GM18507 (cell line): Measurements from ENCODE around the gene ACKR4.
"Not testable (repeated sequence)": the region's sequence is repeated elsewhere in the genome, so short reads cannot be mapped to it uniquely, and the experiment has no call there.

ENCODE experiments used
- DNase-seq: peaks from one replicate; pipeline ENCODE4 v3.0.0; 2011; ENCODE audit warnings: low read depth; ENCODE audit not compliant: insufficient read length; ENCODE audit errors: extremely low spot score
- FAIRE-seq: peaks from 2 replicates; lab custom pipeline; 2011; peaks lifted over from hg19 to GRCh38; lab: Jason Lieb, UNC

The ACKR4 gene

DNA sequence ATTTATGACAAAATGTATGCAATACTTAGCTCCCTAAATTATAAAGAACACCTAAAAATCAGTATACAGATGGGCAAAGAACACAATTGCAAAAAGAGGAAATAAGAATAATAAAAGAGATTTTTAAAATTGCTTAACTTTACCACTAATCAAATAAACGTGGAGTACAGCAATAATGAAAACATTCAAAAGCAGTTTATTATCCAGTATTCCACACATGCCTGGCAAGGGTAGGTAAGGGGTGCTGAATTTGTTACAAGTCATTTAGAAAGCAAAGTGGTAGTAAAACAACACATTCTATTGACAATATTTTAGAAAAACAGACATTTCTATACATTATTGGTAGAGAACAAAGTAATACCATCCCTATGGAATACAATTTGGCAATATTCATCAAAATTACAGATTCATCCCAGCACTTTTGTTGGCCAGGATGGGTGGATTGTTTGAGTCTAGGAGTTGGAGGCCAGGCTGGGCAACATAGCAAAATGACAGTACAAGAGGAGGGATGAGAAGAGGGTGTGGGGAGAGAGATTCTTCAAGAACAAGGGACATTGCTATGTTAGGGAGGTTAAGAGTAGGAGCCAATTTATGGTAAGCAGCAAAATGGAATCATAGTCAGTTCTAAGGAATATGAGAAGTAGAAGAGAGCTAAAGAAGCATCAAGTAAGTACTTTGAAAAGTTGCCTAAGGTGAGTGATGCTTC lies 3.7 kb upstream of the ACKR4 start:
- FAIRE-seq (no peak), DNase-seq (no peak)

DNA sequence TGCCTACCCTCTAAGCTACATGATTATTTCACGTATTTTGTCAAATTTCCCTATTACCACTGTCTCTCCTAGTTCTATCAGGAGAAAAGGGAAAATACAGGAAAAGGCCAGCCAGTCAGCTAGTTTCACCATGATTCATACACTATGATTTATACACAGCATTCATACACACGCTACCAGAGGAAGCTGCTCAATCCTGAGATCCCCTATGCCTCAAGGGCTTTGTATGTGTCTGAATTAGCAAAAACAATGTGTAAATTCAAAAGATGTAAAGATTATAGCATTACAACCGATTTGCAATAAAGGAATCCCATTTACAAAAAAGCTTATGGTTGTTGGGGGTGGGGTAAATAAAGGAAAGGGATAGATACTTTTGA lies 3.1 kb upstream of the ACKR4 start:
- FAIRE-seq (no peak), DNase-seq (no peak)

- DNase-seq (no peak), FAIRE-seq (no peak)
Measured at GRCh38 chr3:132594498-132594897, 2.6 kb upstream of the ACKR4 start.

GRCh38 chr3:132595014-132595413 lies 2.1 kb upstream of the ACKR4 start:
- FAIRE-seq (no peak), DNase-seq (no peak)

GRCh38 chr3:132596326-132596725 lies 744 bp upstream of the ACKR4 start:
- FAIRE-seq (no peak), DNase-seq (no peak)

DNA sequence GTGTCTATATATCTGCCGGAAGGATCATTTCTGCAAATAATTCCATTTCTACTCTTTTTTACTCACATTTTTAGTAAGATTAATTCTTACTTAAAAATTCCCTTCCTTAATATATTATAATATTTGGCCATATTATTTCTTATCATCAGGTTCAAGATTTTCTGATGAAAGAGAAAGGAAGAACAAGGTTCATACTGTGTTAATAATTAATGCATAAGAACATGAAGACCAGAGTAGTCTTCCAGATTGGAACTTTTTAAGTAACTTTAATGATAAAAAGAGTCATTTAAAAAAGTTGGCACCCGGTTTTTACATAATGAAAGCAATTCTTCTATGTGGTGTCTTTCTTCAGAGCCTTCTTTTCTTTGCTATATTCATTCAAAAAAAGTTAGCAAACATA lies 590 bp downstream of the ACKR4 start:
- DNase-seq (no peak), FAIRE-seq (no peak)

- DNase-seq (no peak), FAIRE-seq (no peak)
Measured at GRCh38 chr3:132598181-132598580, 1.1 kb downstream of the ACKR4 start.

- not testable (repeated sequence) for DNase-seq
- FAIRE-seq = peak; percentile 67
Measured at GRCh38 chr3:132600614-132601013, 3.5 kb downstream of the ACKR4 start.

GRCh38 chr3:132605374-132605792 lies 8.3 kb downstream of the ACKR4 start:
- DNase-seq = no peak
- FAIRE-seq = no peak

GRCh38 chr3:132606085-132606484 lies 9.0 kb downstream of the ACKR4 start:
- DNase-seq (no peak), FAIRE-seq (no peak)

GRCh38 chr3:132606620-132607019 lies 9.6 kb downstream of the ACKR4 start:
- not testable (repeated sequence) for FAIRE-seq, DNase-seq

DNA sequence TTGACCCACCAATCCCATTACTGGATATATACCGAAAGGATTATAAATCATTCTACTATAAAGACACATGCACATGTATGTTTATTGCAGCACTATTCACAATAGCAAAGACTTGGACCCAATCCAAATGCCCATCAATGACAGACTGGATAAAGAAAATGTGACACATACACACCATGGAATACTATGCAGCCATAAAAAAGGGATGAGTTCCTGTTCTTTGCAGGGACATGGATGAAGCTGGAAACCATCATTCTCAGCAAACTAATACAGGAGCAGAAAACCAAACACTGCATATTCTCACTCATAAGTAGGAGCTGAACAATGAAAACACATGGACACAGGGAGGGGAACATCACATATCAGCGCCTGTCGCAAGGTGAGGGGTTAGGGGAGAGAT lies 18.2 kb downstream of the ACKR4 start:
- DNase-seq, FAIRE-seq: not testable (repeated sequence)

DNA sequence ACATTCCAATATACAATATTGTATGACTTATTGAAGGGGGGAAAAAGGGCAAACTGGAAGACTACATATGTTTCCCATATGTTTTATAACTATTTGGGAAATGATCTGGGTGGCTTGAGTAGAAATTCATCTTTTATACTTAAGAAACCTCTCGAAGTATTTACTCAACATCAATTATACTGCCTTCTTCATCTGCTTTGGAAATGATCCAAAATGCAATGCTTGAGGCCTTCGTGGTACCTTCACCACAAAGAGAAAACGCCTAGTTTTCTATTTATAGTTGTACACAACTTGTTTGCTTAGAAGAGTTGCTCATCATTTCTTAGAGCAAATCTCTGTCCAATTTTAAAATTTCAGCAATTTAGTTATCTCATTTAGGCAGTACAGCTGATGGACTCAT lies 18.8 kb downstream of the ACKR4 start:
- DNase-seq (no peak), FAIRE-seq (no peak)

DNA sequence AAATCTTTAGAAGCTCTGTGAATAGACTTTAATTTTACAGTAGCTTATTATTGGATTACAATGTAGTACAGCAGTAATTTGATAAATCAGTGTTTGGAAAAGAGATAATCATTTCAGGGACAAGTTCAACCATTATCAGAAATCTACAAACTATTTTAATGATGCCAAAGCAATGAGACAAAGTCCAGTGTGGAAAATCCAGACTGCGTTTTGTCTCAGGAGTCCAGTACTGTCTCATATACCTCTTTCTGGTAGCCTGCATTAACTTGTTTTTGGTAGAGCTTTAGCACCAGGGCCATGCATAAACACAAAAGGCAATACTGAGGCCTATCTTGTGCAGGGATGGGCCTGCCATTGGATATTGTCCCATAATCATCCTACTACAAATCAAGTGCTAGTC lies 19.7 kb downstream of the ACKR4 start:
- no peak for DNase-seq

DNA sequence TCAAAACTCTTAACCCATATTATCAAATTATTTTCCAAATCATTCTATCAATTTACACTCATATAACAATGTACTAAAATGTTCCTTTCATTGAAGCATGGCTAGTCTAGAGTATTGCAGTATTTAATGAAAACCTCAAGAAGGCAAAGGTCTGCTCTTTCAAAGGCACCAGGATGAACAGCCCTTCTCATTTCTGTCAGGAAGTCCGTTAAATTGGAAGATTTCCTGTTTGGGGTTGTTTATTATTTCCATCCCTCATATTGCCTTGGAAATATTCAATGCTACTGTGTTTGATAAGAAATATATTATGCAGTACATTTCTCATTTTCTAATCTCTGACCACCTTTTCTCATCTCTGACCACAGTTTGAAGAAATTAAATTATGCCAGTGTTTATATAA lies 25.1 kb downstream of the ACKR4 start:
- FAIRE-seq = no peak
- no peak for DNase-seq

More for the DNA sequence above, 19.7 kb downstream of the ACKR4 start:
- FAIRE-seq = no peak

DNA sequence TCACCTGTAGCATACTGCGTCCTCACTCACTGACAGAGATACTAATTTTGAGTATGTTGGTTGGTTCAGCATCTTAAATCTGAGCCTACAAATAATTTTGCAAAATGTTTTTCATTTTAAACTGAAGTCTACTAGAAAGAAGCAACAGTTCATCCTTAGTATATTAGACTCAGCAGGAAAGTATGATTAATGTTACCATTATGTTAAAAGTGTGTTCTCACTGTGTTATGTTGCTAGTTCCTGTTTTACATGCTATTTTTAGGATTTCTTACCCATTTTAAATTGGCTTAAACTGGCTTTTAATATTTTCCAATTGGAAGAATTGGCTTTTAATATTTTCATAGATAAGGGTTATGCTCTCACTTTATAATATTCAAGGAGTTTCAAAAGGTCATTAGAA lies 25.7 kb downstream of the ACKR4 start:
- FAIRE-seq (peak; percentile 5), DNase-seq (no peak)

GRCh38 chr3:132623646-132624045 lies 26.6 kb downstream of the ACKR4 start:
- FAIRE-seq = no peak
- DNase-seq = no peak

GRCh38 chr3:132624790-132625189 lies 27.7 kb downstream of the ACKR4 start:
- DNase-seq = no peak
- FAIRE-seq = no peak

DNA sequence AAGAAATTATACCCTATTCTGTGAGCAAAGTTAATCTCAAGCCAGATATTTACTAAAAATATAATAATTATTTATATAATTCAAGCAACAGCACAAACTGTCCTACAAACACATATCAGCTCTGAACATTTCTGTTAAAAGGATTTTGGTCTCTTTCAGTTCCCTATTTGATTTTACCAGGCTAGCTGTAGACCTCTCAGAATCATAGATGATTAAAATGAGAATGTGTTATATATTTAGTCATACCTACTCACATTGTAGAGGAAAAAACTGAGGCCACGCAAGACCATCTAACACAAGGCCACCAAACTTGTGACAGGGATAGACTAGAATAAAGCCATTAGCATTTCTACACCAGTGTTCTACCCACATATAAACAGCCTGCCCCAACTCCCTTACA lies 28.5 kb downstream of the ACKR4 start:
- DNase-seq (peak; percentile 7), FAIRE-seq (peak; percentile 64)

- DNase-seq (no peak), FAIRE-seq (no peak)
Measured at GRCh38 chr3:132626955-132627354, 29.9 kb downstream of the ACKR4 start.

DNA sequence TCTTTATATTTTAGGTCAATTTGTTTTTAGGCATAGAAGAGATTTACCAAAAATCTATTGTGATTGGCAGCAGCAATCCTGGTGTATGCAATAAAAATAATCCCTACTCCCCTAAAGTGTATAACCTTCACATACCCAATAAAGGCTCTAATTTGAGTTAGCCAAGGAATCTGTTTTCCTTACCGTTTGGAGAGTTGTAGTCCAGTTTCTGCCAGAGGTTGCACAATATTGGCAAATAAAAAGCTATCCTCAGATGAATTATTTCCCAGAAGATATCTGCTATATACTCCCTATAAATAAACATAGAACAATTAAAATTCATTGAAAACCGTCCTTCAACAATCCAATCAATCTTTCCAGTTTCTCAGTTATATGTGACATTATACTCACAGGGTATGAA lies 31.1 kb downstream of the ACKR4 start:
- no peak for FAIRE-seq
- DNase-seq = no peak

GRCh38 chr3:132629928-132630327 lies 32.9 kb downstream of the ACKR4 start:
- no peak for FAIRE-seq
- DNase-seq = no peak
